ENCODE results near the gene PHF5A. TPM values are rescaled to one million over a fixed set of nuclear protein-coding genes. Genes with fewer than 3 reads are reported as not detected.

PHF5A gene
- total and polyA plus RNA-seq, 2 donors, result 65.7 to 99.2 TPM

DNA sequence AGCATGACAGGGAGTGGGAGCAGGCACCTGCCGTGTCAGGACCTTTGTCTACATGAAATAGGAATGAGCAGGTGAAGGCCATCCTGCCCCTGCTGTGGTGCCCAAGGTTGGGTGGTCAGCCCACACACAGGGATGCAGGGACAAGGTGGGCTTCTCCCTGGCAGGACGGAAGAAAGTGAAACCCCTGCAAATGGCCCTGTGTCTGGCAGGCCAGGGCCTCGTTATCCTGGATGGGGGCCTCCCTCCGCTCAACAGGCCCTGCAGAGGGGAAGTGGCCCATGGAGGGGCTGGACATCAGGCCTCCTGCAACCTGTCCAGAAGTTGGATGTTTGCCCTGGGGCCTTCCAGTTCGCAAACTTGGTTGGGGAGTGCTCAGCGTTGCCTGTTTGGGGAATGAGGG, 36.8 kb downstream of the PHF5A start:
- H3K4me1 ChIP-seq (ENCODE audit: control insufficient read depth in 2 of 2, insufficient read depth in 2 of 2, low read length in 2 of 2), result no peaks in the 10 kb centered on the region
- no peak overlapping the region for H3K27ac ChIP-seq (ENCODE audit: low read depth in 1 of 2, low read length in 1 of 2)
- no peaks in the 10 kb centered on the region for H3K27me3 ChIP-seq (ENCODE audit: control insufficient read depth in 2 of 2, insufficient read depth in 1 of 2, low read length in 1 of 2)
- peaks cover 56 to 57% of the 10 kb centered on the region in 2 donors for H3K36me3 ChIP-seq (ENCODE audit: control insufficient read depth in 2 of 2, insufficient read depth in 2 of 2, low read length in 1 of 2)
- no peak for DNase-seq (ENCODE audit: low read depth in 6 of 9, low spot score in 9 of 9)
- 97% methylated on average over 6 of the region's 6 CpGs for WGBS
- H3K9me3 ChIP-seq (ENCODE audit: control insufficient read depth in 2 of 2, insufficient read depth in 1 of 2, low read length in 1 of 2), result no peaks in the 10 kb centered on the region
- H3K4me3 ChIP-seq (ENCODE audit: low read length in 2 of 2), result no peak overlapping the region

- no peak overlapping the region for H3K4me3 ChIP-seq (ENCODE audit: low read length in 2 of 2)
- no peaks in the 10 kb centered on the region for H3K9me3 ChIP-seq (ENCODE audit: control insufficient read depth in 2 of 2, insufficient read depth in 1 of 2, low read length in 1 of 2)
- peaks cover 46 to 48% of the 10 kb centered on the region in 2 donors for H3K36me3 ChIP-seq (ENCODE audit: control insufficient read depth in 2 of 2, insufficient read depth in 2 of 2, low read length in 1 of 2)
- DNase-seq (ENCODE audit: low read depth in 6 of 9, low spot score in 9 of 9), result no peak
- WGBS, result 98% methylated on average over 8 of the region's 8 CpGs
- no peak overlapping the region for H3K27ac ChIP-seq (ENCODE audit: low read depth in 1 of 2, low read length in 1 of 2)
- no peaks in the 10 kb centered on the region for H3K27me3 ChIP-seq (ENCODE audit: control insufficient read depth in 2 of 2, insufficient read depth in 1 of 2, low read length in 1 of 2)
- H3K4me1 ChIP-seq (ENCODE audit: control insufficient read depth in 2 of 2, insufficient read depth in 2 of 2, low read length in 2 of 2), result peaks cover 0 to 5% of the 10 kb centered on the region in 2 donors
These were observed 38.5 kb downstream of the PHF5A start for GRCh38 chr22:41429951-41430332.

DNA sequence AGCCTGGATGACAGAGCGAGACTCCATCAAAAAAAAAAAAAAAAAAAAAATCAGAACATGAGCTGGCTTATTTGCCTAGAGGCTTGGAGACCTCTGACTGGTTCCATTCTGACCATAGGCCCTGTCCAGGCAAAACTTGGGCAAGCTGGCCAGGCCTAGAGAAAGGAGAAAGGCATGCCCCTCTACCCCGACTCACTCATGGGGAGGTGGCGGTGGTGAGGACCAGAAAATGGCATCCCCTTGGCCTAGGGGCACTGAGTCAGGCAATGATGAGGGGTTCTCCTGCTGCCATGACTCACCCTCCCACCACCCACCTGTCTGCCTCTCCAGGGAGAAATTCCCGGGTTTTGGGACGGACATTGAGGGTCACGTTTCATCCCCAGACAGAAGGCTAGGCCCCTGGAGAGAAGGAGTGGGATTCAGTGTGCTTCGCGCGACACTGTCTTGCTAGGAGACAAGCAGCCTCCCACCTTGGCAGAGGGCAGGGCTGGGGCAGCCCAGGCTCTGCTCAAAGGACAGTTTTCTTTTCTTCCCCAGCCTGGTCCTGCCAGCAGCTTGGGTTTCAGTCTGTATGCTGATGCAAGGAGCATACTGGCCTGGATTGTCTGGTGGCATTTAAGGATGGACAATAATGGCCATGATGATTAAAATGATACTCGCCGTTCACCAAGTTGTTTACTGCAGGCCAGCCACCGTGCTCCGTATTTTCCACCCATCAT, 39.1 kb downstream of the PHF5A start:
- Histone ChIP-seq H3K36me3 (ENCODE audit: control insufficient read depth in 2 of 2, insufficient read depth in 2 of 2, low read length in 1 of 2) (peaks cover 46% of the 10 kb centered on the region in 2 donors), H3K9me3 (ENCODE audit: control insufficient read depth in 2 of 2, insufficient read depth in 1 of 2, low read length in 1 of 2) (no peaks in the 10 kb centered on the region), H3K27ac (ENCODE audit: low read depth in 1 of 2, low read length in 1 of 2) (no peak overlapping the region), H3K4me1 (ENCODE audit: control insufficient read depth in 2 of 2, insufficient read depth in 2 of 2, low read length in 2 of 2) (peaks cover 0 to 5% of the 10 kb centered on the region in 2 donors), H3K4me3 (ENCODE audit: low read length in 2 of 2) (no peak overlapping the region), H3K27me3 (ENCODE audit: control insufficient read depth in 2 of 2, insufficient read depth in 1 of 2, low read length in 1 of 2) (no peaks in the 10 kb centered on the region)
- DNase-seq (ENCODE audit: low read depth in 6 of 9, low spot score in 9 of 9), result no peak
- 98% methylated on average over 13 of the region's 13 CpGs for WGBS

DNA sequence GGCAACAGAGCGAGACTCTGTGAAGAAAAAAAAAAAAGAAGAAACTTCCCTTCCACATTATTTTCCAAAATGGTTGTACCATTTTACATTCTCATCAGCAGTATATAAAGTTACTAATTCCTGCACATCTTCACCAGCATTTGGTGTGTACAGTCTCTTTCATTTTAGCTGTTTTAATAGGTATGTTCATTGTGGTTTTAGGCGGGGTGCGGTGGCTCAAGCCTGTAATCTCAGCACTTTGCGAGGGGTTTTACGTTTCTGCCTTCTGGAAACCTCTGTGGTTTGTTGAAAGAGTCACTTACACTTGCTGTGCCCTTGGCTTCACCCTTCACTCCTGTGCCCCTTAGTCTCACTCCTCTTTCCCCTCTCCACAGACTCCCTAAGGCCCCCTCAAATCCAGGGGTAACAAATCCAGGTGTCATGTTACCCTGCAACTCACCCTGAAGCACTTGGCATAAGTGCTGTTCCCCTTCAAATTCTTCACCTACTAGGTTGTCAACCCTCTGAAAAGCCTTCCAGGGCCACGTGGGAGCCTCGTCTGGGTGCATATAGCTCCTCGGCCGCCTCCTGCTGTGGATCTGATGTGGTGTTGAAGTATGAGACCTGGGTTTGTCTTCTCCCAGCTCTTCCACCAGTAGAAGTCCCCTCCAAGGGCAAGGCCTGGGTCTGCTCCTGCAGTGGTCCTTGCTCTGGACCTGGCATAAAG, 42.7 kb downstream of the PHF5A start:
- no peaks in the 10 kb centered on the region for H3K9me3 ChIP-seq (ENCODE audit: control insufficient read depth in 2 of 2, insufficient read depth in 1 of 2, low read length in 1 of 2)
- peak in 1 of 9 donors; percentile 32 for DNase-seq (ENCODE audit: low read depth in 6 of 9, low spot score in 9 of 9)
- H3K4me1 ChIP-seq (ENCODE audit: control insufficient read depth in 2 of 2, insufficient read depth in 2 of 2, low read length in 2 of 2), result peaks cover 0 to 5% of the 10 kb centered on the region in 2 donors
- H3K4me3 ChIP-seq (ENCODE audit: low read length in 2 of 2), result no peak overlapping the region
- H3K27ac ChIP-seq (ENCODE audit: low read depth in 1 of 2, low read length in 1 of 2), result no peak overlapping the region
- no peaks in the 10 kb centered on the region for H3K27me3 ChIP-seq (ENCODE audit: control insufficient read depth in 2 of 2, insufficient read depth in 1 of 2, low read length in 1 of 2)
- peaks cover 38 to 40% of the 10 kb centered on the region in 2 donors for H3K36me3 ChIP-seq (ENCODE audit: control insufficient read depth in 2 of 2, insufficient read depth in 2 of 2, low read length in 1 of 2)
- WGBS, result 72% methylated on average over 9 of the region's 9 CpGs

DNA sequence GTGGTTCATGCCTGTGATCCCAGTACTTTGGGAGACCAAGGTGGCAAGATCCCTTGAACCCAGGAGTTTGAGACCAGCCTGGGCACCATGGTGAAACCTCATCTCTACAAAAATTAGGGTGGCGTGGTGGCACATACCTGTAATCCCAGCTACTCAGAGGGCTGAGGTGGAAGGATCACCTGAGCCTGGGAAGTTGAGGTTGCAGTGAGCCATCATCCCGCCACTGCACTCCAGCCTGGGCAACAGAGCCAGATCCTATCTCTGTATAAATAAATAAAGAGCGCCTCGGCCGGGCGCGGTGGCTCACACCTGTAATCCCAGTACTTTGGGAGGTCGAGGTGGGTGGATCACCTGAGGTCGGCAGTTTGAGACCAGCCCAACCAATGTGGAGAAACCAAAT, 49.8 kb downstream of the PHF5A start:
- Histone ChIP-seq H3K9me3 (ENCODE audit: control insufficient read depth in 2 of 2, insufficient read depth in 1 of 2, low read length in 1 of 2) (no peaks in the 10 kb centered on the region), H3K27me3 (ENCODE audit: control insufficient read depth in 2 of 2, insufficient read depth in 1 of 2, low read length in 1 of 2) (no peaks in the 10 kb centered on the region), H3K4me1 (ENCODE audit: control insufficient read depth in 2 of 2, insufficient read depth in 2 of 2, low read length in 2 of 2) (peaks cover 10 to 17% of the 10 kb centered on the region in 2 donors), H3K4me3 (ENCODE audit: low read length in 2 of 2) (no peak overlapping the region), H3K36me3 (ENCODE audit: control insufficient read depth in 2 of 2, insufficient read depth in 2 of 2, low read length in 1 of 2) (peaks cover 7 to 13% of the 10 kb centered on the region in 2 donors), H3K27ac (ENCODE audit: low read depth in 1 of 2, low read length in 1 of 2) (no peak overlapping the region)
- no peak for DNase-seq (ENCODE audit: low read depth in 6 of 9, low spot score in 9 of 9)
- WGBS, result 98% methylated on average over 9 of the region's 9 CpGs

- DNase-seq (ENCODE audit: low read depth in 6 of 9, low spot score in 9 of 9), result no peak
- Histone ChIP-seq H3K4me3 (ENCODE audit: low read length in 2 of 2) (no peak overlapping the region), H3K27ac (ENCODE audit: low read depth in 1 of 2, low read length in 1 of 2) (no peak overlapping the region), H3K27me3 (ENCODE audit: control insufficient read depth in 2 of 2, insufficient read depth in 1 of 2, low read length in 1 of 2) (no peaks in the 10 kb centered on the region), H3K9me3 (ENCODE audit: control insufficient read depth in 2 of 2, insufficient read depth in 1 of 2, low read length in 1 of 2) (no peaks in the 10 kb centered on the region), H3K4me1 (ENCODE audit: control insufficient read depth in 2 of 2, insufficient read depth in 2 of 2, low read length in 2 of 2) (peaks cover 11 to 20% of the 10 kb centered on the region in 2 donors), H3K36me3 (ENCODE audit: control insufficient read depth in 2 of 2, insufficient read depth in 2 of 2, low read length in 1 of 2) (peaks cover 2 to 6% of the 10 kb centered on the region in 2 donors)
- 95% methylated on average over 13 of the region's 13 CpGs for WGBS
These were observed 50.7 kb downstream of the PHF5A start for GRCh38 chr22:41417622-41418390.

DNA sequence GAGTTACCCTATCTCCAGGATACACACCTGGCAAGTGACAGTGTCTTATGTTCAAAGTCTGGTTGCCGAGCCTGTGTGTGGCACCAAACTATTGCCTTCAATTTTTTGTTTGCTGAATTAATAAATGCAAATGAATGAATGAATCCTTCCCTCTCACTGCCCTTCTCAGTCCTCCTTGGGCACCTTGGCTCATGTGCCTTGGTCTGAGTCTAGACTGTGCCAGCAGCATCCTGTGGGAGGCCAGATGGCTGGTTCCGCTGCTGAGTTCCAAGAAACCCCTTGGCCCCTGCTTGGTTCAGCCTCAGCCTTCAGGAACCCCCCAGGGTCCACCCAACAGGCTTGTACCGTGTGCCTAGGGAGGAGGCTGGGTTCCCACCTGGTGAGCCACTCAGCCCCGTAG, 52.9 kb downstream of the PHF5A start:
- peaks cover 22 to 40% of the 10 kb centered on the region in 2 donors for H3K4me1 ChIP-seq (ENCODE audit: control insufficient read depth in 2 of 2, insufficient read depth in 2 of 2, low read length in 2 of 2)

GRCh38 chr22:41411021-41411851, 57.3 kb downstream of the PHF5A start:
- Histone ChIP-seq H3K27me3 (ENCODE audit: control insufficient read depth in 2 of 2, insufficient read depth in 1 of 2, low read length in 1 of 2) (no peaks in the 10 kb centered on the region), H3K27ac (ENCODE audit: low read depth in 1 of 2, low read length in 1 of 2) (peak overlapping the region; percentile 53 to 73), H3K9me3 (ENCODE audit: control insufficient read depth in 2 of 2, insufficient read depth in 1 of 2, low read length in 1 of 2) (no peaks in the 10 kb centered on the region), H3K4me1 (ENCODE audit: control insufficient read depth in 2 of 2, insufficient read depth in 2 of 2, low read length in 2 of 2) (peaks cover 22 to 43% of the 10 kb centered on the region in 2 donors), H3K4me3 (ENCODE audit: low read length in 2 of 2) (no peak overlapping the region), H3K36me3 (ENCODE audit: control insufficient read depth in 2 of 2, insufficient read depth in 2 of 2, low read length in 1 of 2) (no peaks in the 10 kb centered on the region)
- 97% methylated on average over 11 of the region's 11 CpGs for WGBS
- peak in 2 of 9 donors; percentile 9 to 29 for DNase-seq (ENCODE audit: low read depth in 6 of 9, low spot score in 9 of 9)

More for the DNA sequence above, 52.9 kb downstream of the PHF5A start:
- H3K36me3 ChIP-seq (ENCODE audit: control insufficient read depth in 2 of 2, insufficient read depth in 2 of 2, low read length in 1 of 2), result peaks cover 0 to 6% of the 10 kb centered on the region in 2 donors
- DNase-seq (ENCODE audit: low read depth in 6 of 9, low spot score in 9 of 9), result no peak
- H3K27me3 ChIP-seq (ENCODE audit: control insufficient read depth in 2 of 2, insufficient read depth in 1 of 2, low read length in 1 of 2), result no peaks in the 10 kb centered on the region
- H3K27ac ChIP-seq (ENCODE audit: low read depth in 1 of 2, low read length in 1 of 2), result no peak overlapping the region
- H3K4me3 ChIP-seq (ENCODE audit: low read length in 2 of 2), result no peak overlapping the region
- 98% methylated on average over 4 of the region's 4 CpGs for WGBS
- no peaks in the 10 kb centered on the region for H3K9me3 ChIP-seq (ENCODE audit: control insufficient read depth in 2 of 2, insufficient read depth in 1 of 2, low read length in 1 of 2)
